HG03045 (cell line): ENCODE results near the gene AFF3.

Experiments used
- ATAC-seq: cut with Tn5 transposase; IDR thresholded peaks from one replicate; pipeline ENCODE4 v1.9.1; 2021; ENCODE audit warnings: mild to moderate bottlenecking, moderate library complexity; ENCODE audit not compliant: unreplicated experiment

Gene AFF3

GRCh38 chr2:99727199-99727598 is 415.2 kb downstream of the AFF3 start:
- no peak for ATAC-seq

- ATAC-seq, result no peak
Measured at GRCh38 chr2:99726691-99727090, 415.7 kb downstream of the AFF3 start.

- no peak for ATAC-seq
Measured at GRCh38 chr2:99725820-99726219, 416.6 kb downstream of the AFF3 start.

- ATAC-seq, result no peak
Measured at GRCh38 chr2:99722476-99722875, 419.9 kb downstream of the AFF3 start.

DNA sequence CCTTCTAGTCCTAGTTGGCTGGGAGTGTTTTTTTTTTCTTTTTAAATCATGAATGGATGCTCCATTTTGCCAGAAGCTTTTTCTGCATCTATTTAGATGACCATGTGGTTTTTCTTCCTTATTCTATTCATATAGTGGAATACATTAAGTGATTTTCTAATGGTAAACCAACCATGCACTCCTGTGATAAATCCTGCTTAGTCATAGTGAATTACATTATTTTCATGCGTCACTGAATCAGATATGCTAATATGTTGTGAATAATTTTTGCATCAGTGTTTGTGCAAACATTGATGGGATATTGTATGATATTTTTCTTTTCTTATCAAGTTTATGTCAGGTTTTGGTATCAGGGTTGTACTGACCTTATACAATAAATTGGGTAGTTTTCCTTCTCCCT is 423.3 kb downstream of the AFF3 start:
- ATAC-seq, result no peak

DNA sequence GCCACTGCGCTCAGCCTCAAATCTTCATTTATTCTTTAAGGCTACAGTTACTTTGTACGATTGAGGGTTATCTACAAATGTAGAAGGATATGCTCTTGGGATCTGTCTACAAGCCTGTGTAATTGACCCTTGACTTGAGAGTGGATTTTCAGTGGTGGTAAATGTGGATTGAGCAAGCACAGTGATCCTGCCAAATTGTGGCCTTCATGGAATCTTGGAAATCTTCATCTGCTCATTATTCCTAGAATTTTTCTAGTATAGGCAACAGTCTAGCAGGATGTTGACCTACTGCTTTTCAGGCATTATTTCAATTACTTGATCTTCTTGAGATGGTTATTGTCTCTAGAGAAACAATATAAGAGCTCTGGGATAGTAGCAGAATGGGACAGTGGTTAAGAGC is 426.4 kb downstream of the AFF3 start:
- ATAC-seq, result no peak

GRCh38 chr2:99714349-99714748 is 428.0 kb downstream of the AFF3 start:
- ATAC-seq, result no peak

DNA sequence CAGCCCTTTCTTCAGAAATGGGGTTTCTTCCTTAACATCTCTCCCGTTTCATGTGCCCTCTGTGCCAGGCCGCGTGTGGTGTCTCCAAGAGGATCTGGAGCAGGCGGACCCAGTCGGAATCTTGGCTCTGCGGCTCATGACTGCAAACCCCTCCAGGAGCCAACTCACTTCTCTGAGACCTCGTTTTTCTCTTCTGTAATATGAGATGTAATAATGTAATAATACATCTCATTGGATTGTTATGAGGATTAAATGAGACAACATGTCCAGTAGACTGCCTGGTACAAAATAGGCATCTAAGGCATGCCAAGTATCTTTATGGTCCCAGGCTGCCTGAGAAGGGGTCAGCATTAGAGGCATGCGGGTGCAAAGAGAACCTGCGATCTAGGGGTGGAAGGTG is 431.2 kb downstream of the AFF3 start:
- ATAC-seq, result no peak

- ATAC-seq, result no peak
Measured at GRCh38 chr2:99710721-99711120, 431.7 kb downstream of the AFF3 start.

DNA sequence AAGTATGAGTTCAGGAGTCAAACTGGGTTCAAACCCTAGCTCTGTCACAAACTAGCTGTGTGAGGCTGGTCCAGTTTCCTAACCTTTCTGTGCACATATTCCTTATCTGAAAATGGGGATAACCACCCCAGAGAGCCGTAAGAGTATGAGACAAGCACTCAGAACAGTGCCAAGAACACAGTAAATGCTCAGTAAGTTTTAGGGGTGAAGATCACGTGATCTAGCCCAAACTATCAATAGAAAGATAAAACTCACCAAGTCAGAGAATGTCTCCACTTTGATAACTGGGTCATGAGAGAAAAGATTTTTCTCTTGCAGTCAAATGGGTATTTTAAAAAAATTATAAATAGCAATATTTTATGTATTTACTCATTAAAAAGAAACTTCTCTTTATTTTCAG is 433.2 kb downstream of the AFF3 start:
- no peak for ATAC-seq

- no peak for ATAC-seq
Measured at GRCh38 chr2:99708231-99708630, 434.2 kb downstream of the AFF3 start.

DNA sequence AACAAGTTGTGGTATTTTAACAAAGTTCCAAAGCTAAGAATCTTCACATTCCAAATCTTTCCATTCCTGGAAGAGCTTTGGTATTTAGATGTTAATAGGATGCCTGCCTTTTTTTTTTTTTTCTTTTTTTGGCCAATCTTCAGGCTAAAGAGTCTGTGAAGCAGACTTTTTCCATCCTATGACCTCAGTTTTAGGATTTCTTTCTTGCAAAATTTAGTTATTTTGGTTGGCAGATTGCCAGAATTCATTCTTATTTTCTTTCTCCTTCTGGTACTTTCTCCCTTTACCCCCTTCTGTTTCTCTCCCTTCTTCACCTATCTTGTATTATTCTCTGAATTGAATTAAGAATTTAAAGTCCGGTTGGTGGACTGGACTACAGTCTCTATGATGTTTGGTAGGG is 434.8 kb downstream of the AFF3 start:
- ATAC-seq, result no peak

GRCh38 chr2:99706735-99707134 is 435.7 kb downstream of the AFF3 start:
- ATAC-seq, result no peak

GRCh38 chr2:99701503-99701902 is 440.9 kb downstream of the AFF3 start:
- ATAC-seq, result no peak

- ATAC-seq, result no peak
Measured at GRCh38 chr2:99700482-99701398, 441.6 kb downstream of the AFF3 start.

DNA sequence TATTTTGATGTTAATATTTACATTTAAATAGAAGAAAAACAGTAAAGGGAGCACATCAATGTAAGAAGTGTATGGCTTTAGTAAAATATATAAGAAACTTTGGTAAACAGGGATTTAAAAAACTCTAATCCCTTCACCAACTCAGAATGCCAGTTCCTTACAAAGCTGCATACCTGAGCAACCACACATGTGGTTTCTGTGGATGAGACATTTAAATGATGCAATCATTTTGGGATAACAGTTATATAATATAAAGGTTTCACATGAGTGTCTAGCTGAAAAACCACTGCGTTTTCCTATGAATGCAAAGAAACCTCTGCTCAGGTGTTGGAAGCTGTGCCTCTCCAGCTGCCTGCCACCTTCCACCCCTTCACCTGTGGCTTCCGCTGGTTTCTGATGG is 443.5 kb downstream of the AFF3 start:
- no peak for ATAC-seq

GRCh38 chr2:99697811-99698568 is 444.4 kb downstream of the AFF3 start:
- no peak for ATAC-seq

- ATAC-seq, result no peak
Measured at GRCh38 chr2:99695944-99696253, 446.5 kb downstream of the AFF3 start.

- ATAC-seq, result no peak
Measured at GRCh38 chr2:99695130-99695943, 447.1 kb downstream of the AFF3 start.

DNA sequence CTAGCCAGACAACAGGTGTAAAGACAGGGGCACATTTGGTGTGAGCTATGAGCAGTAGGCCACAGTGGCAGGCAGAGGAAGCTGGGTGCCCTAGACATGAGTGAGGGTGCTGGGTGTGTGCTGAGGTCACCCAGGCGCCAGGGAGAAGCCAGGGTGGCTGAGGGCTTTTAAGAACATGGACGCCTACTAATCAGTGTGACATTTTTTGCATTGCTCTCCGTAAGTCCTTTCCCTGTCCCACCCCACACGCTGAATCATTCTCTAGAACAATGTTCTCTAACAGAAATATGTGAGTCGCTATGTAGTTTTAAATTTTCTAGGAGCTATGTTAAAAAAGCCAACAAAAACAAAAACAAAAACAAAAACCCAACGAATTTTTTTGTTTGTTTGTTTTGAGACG is 448.1 kb downstream of the AFF3 start:
- no peak for ATAC-seq

GRCh38 chr2:99692785-99693184 is 449.6 kb downstream of the AFF3 start:
- no peak for ATAC-seq
